Measurements from ENCODE around the gene SYT12.

DNA sequence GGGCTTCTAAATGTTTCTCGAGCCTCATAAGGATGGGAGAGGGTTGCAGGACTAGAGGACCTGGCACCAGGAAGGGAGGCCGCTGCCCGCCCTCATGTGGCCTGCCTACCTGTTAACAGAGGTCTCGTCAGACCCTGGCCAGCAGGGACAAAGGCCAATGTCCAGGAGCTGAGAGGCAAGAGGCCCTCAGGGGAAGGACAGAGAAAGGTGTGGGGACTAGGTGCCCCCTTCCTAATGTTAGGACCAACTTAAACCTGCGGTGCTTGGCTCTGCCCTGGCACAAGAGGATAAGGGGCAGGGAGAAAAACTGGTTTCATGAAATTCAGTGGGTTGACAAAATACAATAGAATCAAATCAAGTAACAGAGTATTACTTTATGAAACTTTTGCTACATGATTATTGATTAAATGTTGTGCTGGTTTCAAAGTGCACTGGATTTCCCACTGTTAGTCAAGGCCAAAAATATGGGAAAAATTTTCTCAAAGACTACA is 20.0 kb upstream of the SYT12 start:
- TF ChIP-seq POLR2AphosphoS5 (IDR thresholded peaks at IDR 0.05; ENCODE audit: low read depth, low read length) (no peak), SIN3A (IDR thresholded peaks at IDR 0.05; ENCODE audit: borderline replicate concordance, insufficient read depth, low read length) (no peak), TAF1 (IDR thresholded peaks at IDR 0.05; ENCODE audit: borderline replicate concordance, insufficient read depth, low read length) (no peak)
- TF ChIP-seq, protein P1, sequence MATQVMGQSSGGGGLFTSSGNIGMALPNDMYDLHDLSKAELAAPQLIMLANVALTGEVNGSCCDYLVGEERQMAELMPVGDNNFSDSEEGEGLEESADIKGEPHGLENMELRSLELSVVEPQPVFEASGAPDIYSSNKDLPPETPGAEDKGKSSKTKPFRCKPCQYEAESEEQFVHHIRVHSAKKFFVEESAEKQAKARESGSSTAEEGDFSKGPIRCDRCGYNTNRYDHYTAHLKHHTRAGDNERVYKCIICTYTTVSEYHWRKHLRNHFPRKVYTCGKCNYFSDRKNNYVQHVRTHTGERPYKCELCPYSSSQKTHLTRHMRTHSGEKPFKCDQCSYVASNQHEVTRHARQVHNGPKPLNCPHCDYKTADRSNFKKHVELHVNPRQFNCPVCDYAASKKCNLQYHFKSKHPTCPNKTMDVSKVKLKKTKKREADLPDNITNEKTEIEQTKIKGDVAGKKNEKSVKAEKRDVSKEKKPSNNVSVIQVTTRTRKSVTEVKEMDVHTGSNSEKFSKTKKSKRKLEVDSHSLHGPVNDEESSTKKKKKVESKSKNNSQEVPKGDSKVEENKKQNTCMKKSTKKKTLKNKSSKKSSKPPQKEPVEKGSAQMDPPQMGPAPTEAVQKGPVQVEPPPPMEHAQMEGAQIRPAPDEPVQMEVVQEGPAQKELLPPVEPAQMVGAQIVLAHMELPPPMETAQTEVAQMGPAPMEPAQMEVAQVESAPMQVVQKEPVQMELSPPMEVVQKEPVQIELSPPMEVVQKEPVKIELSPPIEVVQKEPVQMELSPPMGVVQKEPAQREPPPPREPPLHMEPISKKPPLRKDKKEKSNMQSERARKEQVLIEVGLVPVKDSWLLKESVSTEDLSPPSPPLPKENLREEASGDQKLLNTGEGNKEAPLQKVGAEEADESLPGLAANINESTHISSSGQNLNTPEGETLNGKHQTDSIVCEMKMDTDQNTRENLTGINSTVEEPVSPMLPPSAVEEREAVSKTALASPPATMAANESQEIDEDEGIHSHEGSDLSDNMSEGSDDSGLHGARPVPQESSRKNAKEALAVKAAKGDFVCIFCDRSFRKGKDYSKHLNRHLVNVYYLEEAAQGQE (IDR thresholded peaks at IDR 0.05; ENCODE audit: insufficient read depth in 1 of 2, low read depth in 2 of 2, low read length in 2 of 2), result no peak
